IPS DF 4.7 (cell line): ENCODE measurements around the gene CDK13.
"Not testable (repeated sequence)": the region's sequence is repeated elsewhere in the genome, so short reads cannot be mapped to it uniquely, and the experiment has no call there.

Experiments used
- DNase-seq: peaks from one replicate; pipeline ENCODE4 v3.0.0-alpha.2; 2013; ENCODE audit warnings: low spot score; ENCODE audit errors: extremely low read depth

Gene CDK13

GRCh38 chr7:39949971-39950472 is at the start of gene CDK13:
TSS of gene CDK13 (plus strand) at chr7:39950256. CDS start at chr7:39950642, 386 bp downstream.
- no peak for DNase-seq

GRCh38 chr7:39904077-39904486 is 46.0 kb upstream of the CDK13 start:
- DNase-seq: no peak

GRCh38 chr7:39908141-39908540 is 41.9 kb upstream of the CDK13 start:
- no peak for DNase-seq

GRCh38 chr7:39908973-39909372 is 41.1 kb upstream of the CDK13 start:
- DNase-seq: no peak

GRCh38 chr7:39909526-39909925 is 40.5 kb upstream of the CDK13 start:
- no peak for DNase-seq

GRCh38 chr7:39910108-39910869 is 39.8 kb upstream of the CDK13 start:
- no peak for DNase-seq

GRCh38 chr7:39911167-39911566 is 38.9 kb upstream of the CDK13 start:
- no peak for DNase-seq

- DNase-seq: not testable (repeated sequence)
These were observed 34.2 kb upstream of the CDK13 start for GRCh38 chr7:39915847-39916246.

- no peak for DNase-seq
These were observed 30.4 kb upstream of the CDK13 start for GRCh38 chr7:39919646-39920045.

GRCh38 chr7:39921506-39922175 is 28.4 kb upstream of the CDK13 start:
- no peak for DNase-seq

GRCh38 chr7:39922580-39922979 is 27.5 kb upstream of the CDK13 start:
- no peak for DNase-seq

GRCh38 chr7:39923091-39923490 is 27.0 kb upstream of the CDK13 start:
- no peak for DNase-seq

- DNase-seq: no peak
These were observed 25.9 kb upstream of the CDK13 start for GRCh38 chr7:39924122-39924521.

GRCh38 chr7:39926111-39926510 is 23.9 kb upstream of the CDK13 start:
- DNase-seq: no peak

GRCh38 chr7:39927018-39927417 is 23.0 kb upstream of the CDK13 start:
- no peak for DNase-seq

GRCh38 chr7:39934132-39934531 is 15.9 kb upstream of the CDK13 start:
- DNase-seq: no peak

GRCh38 chr7:39936761-39937160 is 13.3 kb upstream of the CDK13 start:
- no peak for DNase-seq

GRCh38 chr7:39937366-39938153 is 12.5 kb upstream of the CDK13 start:
- no peak for DNase-seq

GRCh38 chr7:39942883-39943282 is 7.2 kb upstream of the CDK13 start:
- DNase-seq: no peak

- DNase-seq: no peak
These were observed 3.4 kb upstream of the CDK13 start for GRCh38 chr7:39946693-39947092.

GRCh38 chr7:39948375-39948955 is 1.6 kb upstream of the CDK13 start:
- DNase-seq: no peak
